Body of pancreas (tissue), 4 donors: ENCODE measurements around the gene SH2B2.

Experiments used
- POLR2A ChIP-seq, 3 donors: fragments of 450-650 bp; IDR thresholded peaks; one replicate each; pipeline ENCODE4 v1.6.1; 2016; ENCODE audit warnings: antibody characterized with exemption in 3 of 3, mild to moderate bottlenecking in 2 of 3
- TF ChIP-seq, protein P1 (sequence below), 7 experiments: fragments of 450-650 bp in 4 of 7; fragments of 200-600 bp in 3 of 7; sonication (generic) in 3 of 7; IDR thresholded peaks; one replicate each; pipeline ENCODE4 v1.5.1; 2016 to 2019; ENCODE audit warnings: antibody characterized with exemption in 7 of 7

DNA sequence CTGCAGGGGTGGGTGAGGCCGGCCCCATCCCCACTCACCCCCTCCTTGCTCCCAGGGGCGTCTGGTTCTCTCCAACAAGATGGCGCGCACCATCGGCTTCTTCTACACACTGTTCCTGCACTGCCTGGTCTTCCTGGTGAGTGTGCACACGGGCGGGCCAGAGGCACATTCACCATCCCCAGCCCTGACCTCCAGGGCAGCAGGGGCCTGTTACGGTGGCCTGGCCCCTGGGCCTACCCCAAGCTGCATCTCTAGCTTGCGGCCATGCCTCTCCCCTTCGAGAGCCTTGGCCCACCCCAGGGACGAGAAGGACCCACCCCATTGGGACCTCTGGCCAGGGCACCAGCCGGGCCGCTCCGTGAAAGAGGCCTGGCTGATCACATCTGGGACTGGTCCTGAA is 4.9 kb upstream of the SH2B2 start:
- TF ChIP-seq, protein P1, sequence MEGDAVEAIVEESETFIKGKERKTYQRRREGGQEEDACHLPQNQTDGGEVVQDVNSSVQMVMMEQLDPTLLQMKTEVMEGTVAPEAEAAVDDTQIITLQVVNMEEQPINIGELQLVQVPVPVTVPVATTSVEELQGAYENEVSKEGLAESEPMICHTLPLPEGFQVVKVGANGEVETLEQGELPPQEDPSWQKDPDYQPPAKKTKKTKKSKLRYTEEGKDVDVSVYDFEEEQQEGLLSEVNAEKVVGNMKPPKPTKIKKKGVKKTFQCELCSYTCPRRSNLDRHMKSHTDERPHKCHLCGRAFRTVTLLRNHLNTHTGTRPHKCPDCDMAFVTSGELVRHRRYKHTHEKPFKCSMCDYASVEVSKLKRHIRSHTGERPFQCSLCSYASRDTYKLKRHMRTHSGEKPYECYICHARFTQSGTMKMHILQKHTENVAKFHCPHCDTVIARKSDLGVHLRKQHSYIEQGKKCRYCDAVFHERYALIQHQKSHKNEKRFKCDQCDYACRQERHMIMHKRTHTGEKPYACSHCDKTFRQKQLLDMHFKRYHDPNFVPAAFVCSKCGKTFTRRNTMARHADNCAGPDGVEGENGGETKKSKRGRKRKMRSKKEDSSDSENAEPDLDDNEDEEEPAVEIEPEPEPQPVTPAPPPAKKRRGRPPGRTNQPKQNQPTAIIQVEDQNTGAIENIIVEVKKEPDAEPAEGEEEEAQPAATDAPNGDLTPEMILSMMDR (IDR thresholded peaks at IDR 0.05) = no peak
- TF ChIP-seq POLR2A (IDR thresholded peaks at IDR 0.05) = no peak
